ENCODE results near the gene BCL11A. TPM values are rescaled to one million over a fixed set of nuclear protein-coding genes. Genes with fewer than 3 reads are reported as not detected.

The BCL11A gene
- polyA plus RNA-seq, 1 experiment, result 0.60 TPM

GRCh38 chr2:60438653-60439052 is 114.8 kb downstream of the BCL11A start:
- POLR2A ChIA-PET, result no interaction called here
- CTCF ChIA-PET, result interaction anchor here (1.0 kb wide), 1 partner anchor 9 kb away, joined by 4 read pairs; no protein-coding TSS in a partner anchor
- no peak for TF ChIP-seq CTCF (IDR thresholded peaks at IDR 0.05; ENCODE audit: insufficient read depth, low read depth, low read length)
- Histone ChIP-seq H3K4me3 (ENCODE audit: low read depth, low read length) (no peak overlapping the region), H3K27me3 (ENCODE audit: control insufficient read depth, insufficient read depth, low read length) (no peaks in the 10 kb centered on the region), H3K36me3 (ENCODE audit: control insufficient read depth, insufficient read depth, low read length) (no peaks in the 10 kb centered on the region)
- no peak for DNase-seq (ENCODE audit: low read depth)

DNA sequence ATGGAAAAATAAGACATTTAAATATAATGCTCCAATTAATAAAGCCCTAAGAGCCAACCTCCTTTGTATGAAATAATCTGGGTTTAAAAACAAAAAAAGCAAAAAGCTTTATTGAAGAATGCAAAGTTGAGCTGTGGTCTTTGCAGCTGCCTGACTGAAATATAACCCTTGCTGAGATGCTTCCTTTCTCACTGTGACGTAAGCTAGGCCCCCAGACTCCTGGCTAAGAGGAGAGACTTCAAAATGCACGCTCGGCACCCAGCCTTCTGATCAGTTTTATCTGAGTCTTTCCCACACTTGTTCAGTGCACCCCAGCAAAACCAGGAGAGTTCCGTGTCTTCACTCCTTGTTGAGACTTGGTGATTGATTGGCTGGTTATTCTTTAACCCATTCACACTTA is 115.3 kb downstream of the BCL11A start:
- ChIA-PET POLR2A (no interaction called here), CTCF (no interaction called here)
- no peak for TF ChIP-seq CTCF (IDR thresholded peaks at IDR 0.05; ENCODE audit: insufficient read depth, low read depth, low read length)
- Histone ChIP-seq H3K4me3 (ENCODE audit: low read depth, low read length) (no peak overlapping the region), H3K36me3 (ENCODE audit: control insufficient read depth, insufficient read depth, low read length) (no peaks in the 10 kb centered on the region), H3K27me3 (ENCODE audit: control insufficient read depth, insufficient read depth, low read length) (no peaks in the 10 kb centered on the region)
- DNase-seq (ENCODE audit: low read depth), result no peak

DNA sequence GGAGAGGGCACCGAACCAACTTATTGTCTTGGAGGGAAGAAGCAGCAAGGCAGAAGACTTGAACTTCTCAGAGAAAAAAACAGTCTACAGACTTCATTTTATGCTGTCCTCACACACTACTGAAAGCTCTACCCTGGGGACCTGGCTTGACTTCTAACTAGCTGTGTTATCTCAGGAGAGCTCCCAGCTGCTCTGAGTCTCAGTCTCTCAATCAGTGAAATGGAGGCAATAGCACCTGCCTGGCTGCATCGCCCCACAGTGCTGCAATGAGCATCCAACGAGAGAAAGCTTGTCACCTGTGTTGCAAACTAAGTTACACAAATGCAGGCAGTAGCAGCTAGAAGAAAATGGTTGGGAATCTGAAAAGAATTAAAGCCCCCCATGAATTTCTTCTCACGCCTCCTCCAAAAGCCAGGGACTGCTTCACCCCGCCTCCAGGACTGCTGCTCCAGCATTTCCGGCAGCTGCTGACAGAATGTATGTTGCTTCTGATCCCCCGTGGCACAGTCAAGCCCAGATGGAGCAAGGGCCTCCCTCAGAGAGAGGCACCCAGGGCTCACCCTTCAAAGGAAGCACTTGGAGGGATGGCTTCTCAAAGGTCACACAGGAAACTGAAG is 116.3 kb downstream of the BCL11A start:
- Histone ChIP-seq H3K4me3 (ENCODE audit: low read depth, low read length) (no peak overlapping the region), H3K27me3 (ENCODE audit: control insufficient read depth, insufficient read depth, low read length) (no peaks in the 10 kb centered on the region), H3K36me3 (ENCODE audit: control insufficient read depth, insufficient read depth, low read length) (no peaks in the 10 kb centered on the region)
- CTCF ChIA-PET, result no interaction called here
- POLR2A ChIA-PET, result no interaction called here
- no peak for TF ChIP-seq CTCF (IDR thresholded peaks at IDR 0.05; ENCODE audit: insufficient read depth, low read depth, low read length)
- no peak for DNase-seq (ENCODE audit: low read depth)

DNA sequence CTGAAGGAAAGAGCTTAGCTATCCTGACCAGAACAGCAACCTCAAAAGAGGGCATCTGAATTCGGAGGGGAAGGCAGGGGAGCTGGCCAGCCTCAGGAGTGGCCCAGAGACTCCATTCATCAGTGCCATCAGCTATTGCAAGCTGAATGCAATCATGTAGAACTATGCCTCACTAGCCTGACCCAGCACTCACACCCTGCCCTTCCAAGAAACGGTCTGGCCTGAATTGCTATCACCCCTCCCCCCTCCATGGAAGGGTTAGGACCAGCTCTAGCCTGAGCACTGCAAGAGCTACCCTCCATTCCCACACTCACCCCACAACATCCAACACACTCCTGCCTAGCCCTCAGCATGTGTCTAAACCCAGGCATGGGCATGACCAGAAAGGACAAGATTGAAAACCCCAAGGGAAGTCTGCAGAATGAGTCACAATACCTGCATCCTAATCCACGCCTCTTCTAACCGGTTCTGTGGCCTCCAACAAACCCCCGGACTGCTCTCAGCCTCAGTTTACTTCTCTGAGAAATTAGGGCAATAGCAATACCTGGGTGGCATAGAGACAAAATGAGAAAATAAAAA is 120.3 kb downstream of the BCL11A start:
- Histone ChIP-seq H3K36me3 (ENCODE audit: control insufficient read depth, insufficient read depth, low read length) (no peaks in the 10 kb centered on the region), H3K27me3 (ENCODE audit: control insufficient read depth, insufficient read depth, low read length) (no peaks in the 10 kb centered on the region), H3K4me3 (ENCODE audit: low read depth, low read length) (no peak overlapping the region)
- ChIA-PET CTCF (no interaction called here), POLR2A (no interaction called here)
- DNase-seq (ENCODE audit: low read depth), result no peak
- no peak for TF ChIP-seq CTCF (IDR thresholded peaks at IDR 0.05; ENCODE audit: insufficient read depth, low read depth, low read length)

DNA sequence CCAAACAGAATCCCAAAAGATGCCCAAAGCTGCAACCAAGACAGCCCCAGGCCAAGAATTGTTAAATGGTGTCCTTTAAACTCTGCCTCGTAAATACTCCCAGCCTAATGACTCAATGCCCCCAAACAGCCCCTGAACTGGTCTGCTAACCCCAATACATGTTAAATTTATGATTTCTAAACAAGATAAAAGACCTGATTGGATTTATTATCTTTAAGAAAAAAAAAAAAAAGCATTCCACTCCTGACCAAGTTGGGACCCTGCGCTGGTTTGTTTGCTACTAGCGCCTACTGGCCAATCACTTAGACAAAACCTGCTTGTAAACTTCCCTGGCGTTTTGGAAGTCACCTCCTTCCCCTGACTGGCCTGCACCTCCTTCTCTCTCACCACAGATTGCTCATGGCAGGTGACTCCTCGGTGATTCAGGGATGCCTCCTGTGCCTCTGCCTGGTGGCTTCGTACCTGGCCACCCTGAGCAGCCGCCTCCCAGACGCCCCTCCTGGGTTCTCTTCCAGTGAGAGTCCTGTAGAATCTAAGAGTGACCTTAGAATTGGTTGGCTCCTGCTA is 121.3 kb downstream of the BCL11A start:
- no peaks in the 10 kb centered on the region for H3K36me3 ChIP-seq (ENCODE audit: control insufficient read depth, insufficient read depth, low read length)
- H3K27me3 ChIP-seq (ENCODE audit: control insufficient read depth, insufficient read depth, low read length), result no peaks in the 10 kb centered on the region
- TF ChIP-seq CTCF (IDR thresholded peaks at IDR 0.05; ENCODE audit: insufficient read depth, low read depth, low read length), result no peak
- CTCF ChIA-PET, result no interaction called here
- H3K4me3 ChIP-seq (ENCODE audit: low read depth, low read length), result no peak overlapping the region
- POLR2A ChIA-PET, result no interaction called here
- no peak for DNase-seq (ENCODE audit: low read depth)
